GM19455 (cell line): Measurements from ENCODE around the gene C6orf62.
"Not testable (repeated sequence)": the region's sequence is repeated elsewhere in the genome, so short reads cannot be mapped to it uniquely, and the experiment has no call there.

ENCODE experiments used
- ATAC-seq: cut with Tn5 transposase; IDR thresholded peaks from one replicate; pipeline ENCODE4 v1.9.1; 2021; ENCODE audit not compliant: unreplicated experiment

The C6orf62 gene

GRCh38 chr6:24743265-24743943, 24.4 kb upstream of the C6orf62 start:
- peak; percentile 80 for ATAC-seq

- ATAC-seq: no peak
Observed at GRCh38 chr6:24742216-24742738, 23.3 kb upstream of the C6orf62 start.

- no peak for ATAC-seq
Observed at GRCh38 chr6:24740861-24741260, 21.9 kb upstream of the C6orf62 start.

- no peak for ATAC-seq
Observed at GRCh38 chr6:24738741-24739140, 19.8 kb upstream of the C6orf62 start.

- not testable (repeated sequence) for ATAC-seq
Observed at GRCh38 chr6:24734710-24735109, 15.8 kb upstream of the C6orf62 start.

GRCh38 chr6:24734166-24734565, 15.2 kb upstream of the C6orf62 start:
- no peak for ATAC-seq

- ATAC-seq: not testable (repeated sequence)
Observed at GRCh38 chr6:24731456-24732134, 12.6 kb upstream of the C6orf62 start.

GRCh38 chr6:24730653-24731052, 11.7 kb upstream of the C6orf62 start:
- ATAC-seq: not testable (repeated sequence)

GRCh38 chr6:24723270-24723669, 4.3 kb upstream of the C6orf62 start:
- no peak for ATAC-seq

- peak; percentile 47 for ATAC-seq
Observed at GRCh38 chr6:24721461-24722215, 2.7 kb upstream of the C6orf62 start.

- peak; percentile 85 for ATAC-seq
Observed at GRCh38 chr6:24720604-24721460, 1.9 kb upstream of the C6orf62 start.

GRCh38 chr6:24720131-24720603, 1.2 kb upstream of the C6orf62 start:
- ATAC-seq: no peak

- ATAC-seq: no peak
Observed at GRCh38 chr6:24718449-24719124, 367 bp downstream of the C6orf62 start.

- ATAC-seq: not testable (repeated sequence)
Observed at GRCh38 chr6:24716602-24717148, 2.3 kb downstream of the C6orf62 start.

GRCh38 chr6:24710519-24711303, 8.2 kb downstream of the C6orf62 start:
- ATAC-seq: no peak

- ATAC-seq: no peak
Observed at GRCh38 chr6:24709014-24709711, 9.8 kb downstream of the C6orf62 start.

GRCh38 chr6:24708612-24709011, 10.3 kb downstream of the C6orf62 start:
- no peak for ATAC-seq

- no peak for ATAC-seq
Observed at GRCh38 chr6:24704468-24704867, 14.5 kb downstream of the C6orf62 start.
